Epidermal melanocyte (primary cell): ENCODE data around the gene CAP2.
"Not testable (repeated sequence)": the region's sequence is repeated elsewhere in the genome, so short reads cannot be mapped to it uniquely, and the experiment has no call there.

Experiments
- DNase-seq: peaks from one replicate; pipeline ENCODE4 v3.0.0; 2011; ENCODE audit warnings: low spot score; ENCODE audit not compliant: insufficient read length

The CAP2 gene

DNA sequence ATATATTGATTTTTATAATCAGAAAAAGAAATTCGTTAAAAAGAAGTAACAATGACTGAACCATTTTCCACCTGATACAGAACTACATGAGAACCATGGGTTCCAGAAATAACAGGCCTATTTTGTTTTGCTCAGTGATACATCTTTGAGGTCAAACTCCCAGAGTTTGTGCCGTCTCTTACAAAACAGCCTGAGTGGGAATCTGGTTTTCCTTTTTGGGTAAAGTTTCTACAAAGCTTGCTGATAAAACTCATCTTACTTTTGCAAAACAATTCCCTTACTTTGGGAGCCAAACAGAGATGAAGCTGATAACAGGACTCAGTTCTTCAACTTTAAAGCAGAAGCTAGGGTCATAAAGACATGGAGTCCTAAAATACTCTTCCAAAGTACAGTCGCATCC is 108.0 kb downstream of the CAP2 start:
- DNase-seq, result no peak

DNA sequence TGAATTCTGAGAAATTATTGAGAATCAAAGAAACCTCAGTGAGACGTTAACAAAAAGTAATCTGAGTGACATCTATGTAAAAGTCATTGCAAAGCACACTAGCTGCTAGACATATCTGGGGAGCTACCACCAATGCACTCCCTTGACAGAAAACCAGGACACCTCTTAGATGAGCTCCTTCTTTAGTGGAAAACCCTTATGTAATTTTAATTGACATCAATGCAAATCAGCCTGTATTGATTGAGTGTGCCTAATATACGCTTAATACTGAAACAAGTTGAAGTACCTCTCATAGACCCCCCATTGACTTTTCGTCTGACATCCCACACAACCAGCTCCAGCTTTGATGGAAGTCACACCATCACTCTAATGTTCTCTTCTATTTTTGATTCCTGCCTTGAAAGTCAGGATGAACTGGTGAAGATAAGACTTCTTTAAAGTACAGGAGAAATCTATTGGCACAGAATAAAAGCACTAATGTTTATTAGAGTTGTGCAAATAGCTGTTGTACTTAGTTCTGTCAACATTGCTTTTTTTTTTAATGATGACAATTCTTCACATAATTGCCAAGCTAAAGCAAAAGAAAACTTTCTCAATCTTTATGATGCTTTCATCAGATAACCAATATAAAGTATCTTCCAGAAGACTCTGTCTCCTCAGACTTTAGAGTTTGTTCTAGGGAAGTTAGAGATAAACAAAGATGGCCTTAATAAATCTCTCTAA is 108.7 kb downstream of the CAP2 start:
- no peak for DNase-seq

DNA sequence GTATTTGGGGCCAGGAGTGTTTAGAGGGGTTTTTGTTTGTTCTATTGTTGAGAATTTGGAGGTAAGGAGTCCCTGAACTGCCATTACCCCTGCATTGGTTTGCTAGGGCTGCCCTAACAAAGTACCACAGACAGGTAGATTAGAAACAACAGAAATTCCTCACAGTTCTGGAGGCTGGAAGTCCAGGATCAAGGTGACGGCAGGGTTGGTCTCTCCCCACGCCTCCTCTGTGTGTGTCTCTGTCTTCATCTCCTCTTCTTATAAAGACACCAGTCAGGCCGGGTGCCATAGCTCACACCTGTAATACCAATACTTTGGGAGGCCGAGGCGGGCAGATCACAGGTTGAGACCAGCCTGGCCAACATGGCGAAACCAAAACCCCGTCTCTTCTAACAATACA is 109.7 kb downstream of the CAP2 start:
- no peak for DNase-seq

DNA sequence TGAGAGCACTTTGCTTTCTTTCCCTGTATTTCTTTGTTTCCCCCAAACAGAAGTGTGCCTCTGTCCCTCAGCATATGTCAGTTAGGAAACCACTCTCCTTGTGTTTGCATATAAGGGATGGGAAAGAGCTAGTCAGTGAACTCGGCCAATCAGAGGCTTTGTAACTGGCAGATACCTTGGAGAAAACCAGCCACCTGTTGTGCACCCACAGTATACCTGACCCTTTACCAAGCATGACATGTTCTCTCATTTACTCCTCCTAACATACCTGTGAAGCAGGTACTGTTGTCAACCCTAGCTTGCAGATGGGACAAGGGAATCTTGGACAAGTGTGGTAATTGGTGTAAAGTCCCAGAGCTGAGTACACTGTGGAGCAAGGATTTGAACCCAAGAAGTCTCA is 110.6 kb downstream of the CAP2 start:
- no peak for DNase-seq

DNA sequence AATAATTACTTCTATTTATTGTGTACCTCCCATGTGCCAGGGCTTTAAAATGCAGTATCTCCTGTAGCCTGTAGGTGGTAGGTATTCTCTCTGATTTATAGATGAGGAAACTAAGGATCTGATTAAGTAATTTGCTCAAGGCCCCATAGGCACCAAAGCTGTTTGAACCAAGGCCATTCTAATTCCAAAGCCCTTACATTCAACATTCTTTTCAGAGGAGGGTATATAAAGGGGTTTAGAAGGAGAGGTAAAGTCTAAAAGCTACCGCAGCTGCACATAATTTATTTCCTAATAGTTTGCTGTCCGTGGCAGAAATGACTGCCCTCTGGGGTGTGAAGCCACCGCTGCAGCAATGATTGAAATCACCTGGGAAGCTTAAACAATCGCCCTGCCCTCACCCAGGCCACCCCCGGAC is 111.7 kb downstream of the CAP2 start:
- DNase-seq, result no peak

DNA sequence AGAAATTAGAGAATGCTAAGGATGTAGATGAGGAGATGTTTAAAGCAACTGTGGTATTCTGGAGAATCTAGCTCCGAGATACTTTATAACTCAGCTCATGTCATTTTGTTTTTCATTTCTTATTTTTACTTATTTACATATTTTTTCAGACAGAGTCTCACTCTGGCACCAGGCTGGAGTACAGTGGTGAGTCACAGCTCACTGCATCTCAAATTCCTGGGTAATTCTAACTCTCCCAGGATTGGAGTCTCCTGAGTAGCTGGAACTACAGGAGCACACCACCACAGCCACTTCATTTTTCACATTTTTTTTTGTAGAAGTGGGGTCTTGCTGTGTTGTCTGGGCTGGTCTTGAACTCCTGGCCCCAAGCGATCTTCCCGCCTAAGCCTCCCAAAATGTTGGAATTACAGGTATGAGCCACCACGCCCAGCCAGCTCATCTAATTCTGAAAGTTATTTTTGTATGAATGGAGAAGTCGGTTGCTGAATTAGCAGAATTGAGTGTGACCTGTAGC is 112.4 kb downstream of the CAP2 start:
- DNase-seq, result no peak

DNA sequence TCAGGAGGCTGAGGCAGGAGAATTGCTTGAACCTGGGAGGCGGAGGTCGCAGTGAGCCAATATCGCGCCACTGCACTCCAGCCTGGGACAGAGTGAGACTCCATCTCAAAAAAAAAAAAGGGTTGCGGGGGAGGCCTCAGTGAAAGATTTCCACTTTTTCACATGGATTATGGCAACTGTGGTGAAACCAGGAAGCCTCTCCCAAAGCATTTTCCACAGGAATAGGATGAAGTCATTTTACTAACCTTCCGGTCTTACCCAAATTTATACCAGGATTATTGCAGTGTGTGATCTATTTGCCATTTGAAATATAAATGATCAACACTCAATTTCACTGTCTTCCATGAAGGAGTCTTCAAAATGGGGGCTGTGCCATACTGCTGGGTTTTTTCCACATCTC is 113.1 kb downstream of the CAP2 start:
- no peak for DNase-seq

DNA sequence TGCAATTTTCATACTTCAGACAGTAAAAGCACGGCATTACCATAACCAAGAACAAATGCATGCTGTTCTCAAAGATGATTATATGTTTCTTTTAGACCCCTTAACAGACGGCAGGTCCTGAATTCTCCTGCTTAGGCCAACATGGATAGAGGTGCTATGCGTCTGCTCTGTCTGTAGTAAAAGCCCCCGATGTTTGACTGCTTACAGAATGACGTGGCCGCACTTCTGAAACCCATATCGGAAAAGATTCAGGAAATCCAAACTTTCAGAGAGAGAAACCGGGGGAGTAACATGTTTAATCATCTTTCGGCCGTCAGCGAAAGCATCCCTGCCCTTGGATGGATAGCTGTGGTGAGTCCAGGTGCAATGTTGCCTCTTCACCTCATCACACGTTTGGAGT is 113.6 kb downstream of the CAP2 start:
- no peak for DNase-seq

DNA sequence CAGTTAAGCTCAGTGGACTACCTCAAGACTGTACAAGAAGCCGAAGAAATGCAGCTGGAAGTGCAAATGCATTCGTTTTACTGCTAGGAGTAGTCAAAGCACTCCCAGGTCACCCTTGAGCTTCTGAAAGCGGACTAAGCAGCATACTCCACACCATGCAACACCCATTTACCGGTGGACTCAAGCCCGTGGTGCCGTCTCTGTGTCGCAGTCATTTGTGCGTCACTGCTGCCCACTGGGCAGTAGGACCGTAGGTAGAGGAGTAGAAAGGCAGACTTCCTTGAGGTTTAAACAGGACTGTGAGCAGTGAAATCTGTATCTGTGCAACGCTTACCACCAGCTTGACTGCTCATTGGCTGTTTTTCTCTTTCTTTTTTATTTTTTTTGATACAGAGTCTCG is 117.7 kb downstream of the CAP2 start:
- no peak for DNase-seq

DNA sequence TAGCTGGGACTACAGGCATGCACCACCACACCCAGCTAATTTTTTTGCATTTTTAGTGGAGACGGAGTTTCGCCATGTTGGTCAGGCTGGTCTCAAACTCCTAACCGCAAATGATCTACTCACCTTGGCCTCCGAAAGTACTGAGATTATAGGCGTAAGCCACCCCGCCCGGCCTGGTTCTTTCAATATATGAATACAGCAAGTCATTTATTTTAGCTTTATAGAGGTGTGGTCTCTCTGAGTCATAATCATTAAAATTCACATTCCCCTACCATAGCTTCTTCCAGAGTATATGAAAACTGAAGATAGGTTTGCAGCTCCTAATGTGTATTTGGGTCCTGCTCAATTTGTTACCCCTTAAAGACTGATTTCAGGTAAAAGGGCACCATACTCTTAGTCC is 118.2 kb downstream of the CAP2 start:
- no peak for DNase-seq

DNA sequence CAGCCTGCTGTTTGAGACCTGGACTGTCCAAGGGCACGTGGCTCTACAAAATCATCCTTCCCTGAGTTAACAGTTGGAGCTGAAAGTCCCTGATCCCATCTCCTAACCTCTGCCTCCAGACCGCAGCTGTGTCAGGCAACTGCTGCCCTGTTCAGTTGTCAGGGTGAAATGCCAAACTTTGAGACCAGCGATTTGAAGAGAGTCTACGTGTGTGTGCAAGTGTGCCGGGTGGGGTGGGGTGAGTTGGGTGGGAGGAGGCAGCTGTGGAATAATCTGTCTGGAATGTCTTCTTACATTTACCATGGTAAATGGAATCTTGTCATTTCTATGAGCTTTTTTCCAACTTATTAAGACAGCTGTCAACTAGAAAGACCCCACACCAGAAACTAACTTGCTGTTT is 125.7 kb downstream of the CAP2 start:
- DNase-seq, result no peak

DNA sequence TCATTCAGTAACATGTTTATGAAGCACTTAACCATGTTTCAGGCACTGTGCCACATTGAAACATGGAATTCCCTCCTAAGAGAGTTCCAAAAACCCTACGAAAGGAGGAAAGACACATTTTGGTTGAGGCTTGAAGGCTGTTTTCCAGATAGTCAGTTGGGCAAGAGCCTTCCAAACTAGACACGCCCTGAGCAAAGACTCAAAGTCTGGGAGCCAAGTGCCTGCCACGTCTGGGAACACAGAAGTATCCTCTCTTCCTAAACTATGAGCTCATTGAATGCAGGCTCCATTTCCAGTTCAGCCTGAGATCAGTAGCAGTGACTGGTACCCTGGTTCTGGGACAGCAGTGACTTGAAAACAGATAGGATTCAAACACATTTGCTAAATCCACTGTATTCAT is 132.2 kb downstream of the CAP2 start:
- no peak for DNase-seq

DNA sequence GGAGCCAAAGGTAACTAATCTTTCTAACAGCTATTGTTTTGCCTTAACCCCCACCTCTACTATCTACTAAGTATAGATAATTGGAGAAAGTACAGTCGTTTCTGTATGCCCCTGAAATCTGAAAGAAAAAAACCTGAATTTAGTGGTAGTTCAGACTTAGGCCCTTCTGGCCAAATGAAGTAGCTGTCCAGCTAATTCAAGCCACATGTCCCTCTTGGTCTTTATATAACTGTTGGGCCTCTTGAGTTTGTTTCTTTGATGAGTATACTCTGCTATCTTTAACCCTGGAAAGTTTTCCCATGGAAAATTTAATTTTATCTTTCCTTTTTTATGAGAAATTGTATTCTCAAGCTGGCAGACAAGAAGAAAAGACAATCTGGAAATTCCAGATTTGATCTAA is 133.7 kb downstream of the CAP2 start:
- DNase-seq, result no peak

DNA sequence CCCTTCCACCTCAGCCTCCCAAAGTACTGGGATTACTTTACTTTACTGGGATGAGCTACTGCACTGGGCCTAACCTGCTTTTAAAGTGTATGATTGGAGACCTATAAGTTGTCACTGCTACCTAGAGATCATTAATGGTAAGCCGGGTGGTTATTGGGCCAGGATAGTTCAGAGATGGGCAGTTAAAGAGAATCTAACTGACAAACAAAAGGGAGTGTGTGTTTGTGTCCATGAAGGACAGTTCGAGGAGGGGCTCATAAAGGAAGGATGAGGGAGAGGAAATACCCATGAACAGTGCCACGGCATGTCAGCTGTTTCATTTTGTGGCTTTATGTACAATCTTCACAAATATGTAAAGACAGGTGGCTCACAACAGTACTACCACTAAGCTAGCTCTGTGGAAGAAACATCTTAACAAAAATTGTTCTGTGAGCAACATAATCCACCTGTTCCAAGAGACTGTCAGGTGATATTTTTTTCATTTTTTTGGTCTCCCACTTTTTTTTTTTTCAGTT is 137.0 kb downstream of the CAP2 start:
- DNase-seq, result no peak

DNA sequence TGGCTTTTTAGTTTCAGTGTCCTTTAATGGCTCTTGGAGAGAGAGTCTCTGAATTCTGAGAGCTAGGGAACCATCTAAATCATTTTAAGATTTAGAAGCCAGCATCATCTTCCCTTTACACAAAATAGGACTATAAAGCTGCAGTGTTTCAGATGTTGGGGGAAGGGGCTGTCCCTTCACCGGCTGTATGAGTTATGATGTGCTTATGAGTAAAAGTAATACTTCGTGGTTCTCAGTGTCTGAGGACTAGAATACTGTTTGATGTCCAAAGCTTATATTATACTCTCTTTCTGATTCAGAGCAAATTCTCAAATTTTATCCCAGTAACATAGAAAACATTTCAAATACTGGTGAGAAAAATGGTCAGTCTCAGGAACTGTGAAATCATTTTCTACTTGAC is 143.2 kb downstream of the CAP2 start:
- DNase-seq, result no peak

DNA sequence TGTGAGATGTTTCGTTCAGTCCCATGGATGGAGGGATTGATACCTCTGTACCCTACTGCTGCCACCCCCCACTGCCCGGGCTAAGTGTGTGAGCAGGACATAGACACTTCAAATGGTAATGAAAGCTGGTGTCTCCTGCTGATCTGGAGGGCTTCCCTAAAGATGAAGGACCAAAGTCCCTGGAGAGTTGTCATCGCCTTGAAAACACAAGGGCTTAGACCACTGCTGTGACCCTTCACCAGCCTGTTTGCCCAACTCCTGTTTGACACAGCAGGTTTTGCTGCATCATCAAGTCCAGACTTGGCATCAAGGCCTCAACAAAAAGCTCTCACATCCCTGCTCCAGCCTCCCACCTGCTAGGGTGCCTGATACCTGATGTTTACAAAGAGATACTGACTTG is 148.8 kb downstream of the CAP2 start:
- no peak for DNase-seq

DNA sequence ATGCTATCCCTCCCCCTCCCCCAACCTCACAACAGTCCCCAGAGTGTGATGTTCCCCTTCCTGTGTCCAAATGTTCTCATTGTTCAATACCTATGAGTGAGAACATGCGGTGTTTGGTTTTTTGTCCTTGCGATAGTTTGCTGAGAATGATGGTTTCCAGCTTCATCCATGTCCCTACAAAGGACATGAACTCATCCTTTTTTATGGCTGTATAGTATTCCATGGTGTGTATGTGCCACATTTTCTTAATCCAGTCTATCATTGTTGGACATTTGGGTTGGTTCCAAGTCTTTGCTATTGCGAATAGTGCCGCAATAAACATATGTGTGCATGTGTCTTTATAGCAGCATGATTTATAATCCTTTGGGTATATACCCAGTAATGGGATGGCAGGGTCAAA is 152.3 kb downstream of the CAP2 start:
- not testable (repeated sequence) for DNase-seq

DNA sequence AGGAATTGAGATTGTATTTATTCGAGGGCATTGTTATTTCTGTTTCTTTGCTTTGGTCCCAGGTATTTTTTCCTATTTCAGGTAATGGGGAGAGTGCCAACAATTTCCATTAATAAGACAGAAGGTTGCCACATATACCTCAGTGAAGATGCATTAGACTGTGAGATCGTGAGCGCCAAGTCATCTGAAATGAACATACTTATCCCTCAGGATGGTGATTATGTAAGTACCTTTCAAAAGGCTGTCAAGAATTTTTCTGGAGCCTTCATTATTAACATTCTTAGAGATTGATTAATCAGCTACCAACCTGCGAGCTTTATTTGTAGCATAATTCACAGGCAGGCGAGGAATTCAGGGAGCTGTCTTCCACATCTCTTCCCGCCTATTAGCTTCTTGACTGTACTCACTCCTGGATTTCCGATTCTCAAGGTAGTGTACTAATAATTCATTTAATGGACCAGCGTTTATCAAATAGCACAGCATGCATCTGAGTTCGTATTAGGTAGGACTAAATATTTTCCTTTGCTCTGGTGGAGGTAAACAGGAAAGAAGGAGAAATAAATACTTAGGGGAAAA is 158.1 kb downstream of the CAP2 start:
- no peak for DNase-seq

DNA sequence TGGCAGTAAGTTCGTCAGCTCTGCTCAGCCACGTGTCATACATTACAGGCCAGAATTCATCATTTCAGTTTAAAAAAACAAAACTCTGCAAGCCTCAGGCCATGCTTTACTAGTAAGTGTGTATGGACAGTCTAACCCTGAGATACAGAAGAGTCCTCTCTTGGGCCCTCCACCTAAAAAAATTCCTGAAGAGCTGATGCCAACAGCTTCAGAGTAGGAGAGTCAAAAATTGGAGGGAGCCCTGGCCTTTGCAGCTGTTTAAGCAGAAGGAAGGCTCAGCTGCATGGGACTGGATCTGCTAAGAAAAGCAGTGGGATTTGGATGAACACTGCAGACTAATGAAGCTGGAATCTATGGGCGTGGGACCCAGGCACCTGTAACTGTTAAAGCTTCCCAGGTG is 159.5 kb downstream of the CAP2 start:
- DNase-seq, result no peak

DNA sequence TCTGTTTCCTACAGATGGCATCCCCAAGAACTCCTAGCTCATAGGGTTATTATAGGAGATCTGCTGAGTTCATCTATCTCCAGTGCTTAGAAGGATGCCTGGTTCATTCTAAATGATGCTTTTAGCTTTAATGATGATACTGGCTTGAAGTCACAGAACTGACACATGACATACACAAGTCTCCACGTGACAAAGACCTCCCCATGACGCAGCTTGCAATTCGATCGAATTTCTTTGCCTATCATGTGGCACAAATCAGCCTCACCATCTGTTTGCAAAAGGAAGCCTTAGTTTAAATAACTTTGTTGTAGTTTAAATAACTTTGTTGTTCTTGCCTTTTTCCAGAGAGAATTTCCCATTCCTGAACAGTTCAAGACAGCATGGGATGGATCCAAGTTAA is 162.6 kb downstream of the CAP2 start:
- peak; percentile 33 for DNase-seq

DNA sequence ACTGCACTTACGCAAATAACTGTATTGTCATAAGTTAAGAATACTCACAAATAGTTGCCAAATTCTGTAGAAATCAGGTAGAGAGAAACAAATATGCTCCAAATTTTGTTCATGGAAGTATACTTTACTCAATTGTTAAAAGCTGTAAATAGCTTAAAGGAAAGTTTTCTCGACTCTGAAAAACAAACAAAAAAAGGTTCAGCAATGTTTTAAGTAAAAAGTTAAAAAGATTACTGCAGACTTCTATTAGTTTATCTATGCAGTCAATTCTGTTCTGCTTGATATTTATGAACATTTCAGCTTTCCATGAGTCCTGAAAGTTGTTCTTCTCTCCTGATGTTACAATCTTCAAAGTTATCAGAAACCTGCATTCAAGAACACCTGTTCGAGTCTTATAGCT is 169.2 kb downstream of the CAP2 start:
- no peak for DNase-seq

DNA sequence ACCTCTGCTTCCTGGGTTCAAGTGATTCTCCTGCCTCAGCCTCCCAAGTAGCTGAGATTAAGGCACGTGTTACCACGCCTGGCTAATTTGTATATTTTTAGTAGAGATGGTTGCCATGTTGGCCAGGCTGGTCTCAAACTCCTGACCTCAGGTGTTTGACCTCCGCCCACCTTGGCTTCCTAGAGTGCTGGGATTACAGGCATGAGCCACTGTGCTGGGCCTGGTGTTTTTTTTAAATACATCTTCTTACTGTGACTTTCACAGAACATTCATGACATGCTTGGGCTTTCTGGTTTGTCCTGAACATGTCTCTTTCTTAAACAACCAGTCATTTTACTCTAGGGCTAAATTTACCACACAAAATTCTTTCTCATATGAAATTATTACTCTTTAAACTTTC is 172.0 kb downstream of the CAP2 start:
- no peak for DNase-seq

DNA sequence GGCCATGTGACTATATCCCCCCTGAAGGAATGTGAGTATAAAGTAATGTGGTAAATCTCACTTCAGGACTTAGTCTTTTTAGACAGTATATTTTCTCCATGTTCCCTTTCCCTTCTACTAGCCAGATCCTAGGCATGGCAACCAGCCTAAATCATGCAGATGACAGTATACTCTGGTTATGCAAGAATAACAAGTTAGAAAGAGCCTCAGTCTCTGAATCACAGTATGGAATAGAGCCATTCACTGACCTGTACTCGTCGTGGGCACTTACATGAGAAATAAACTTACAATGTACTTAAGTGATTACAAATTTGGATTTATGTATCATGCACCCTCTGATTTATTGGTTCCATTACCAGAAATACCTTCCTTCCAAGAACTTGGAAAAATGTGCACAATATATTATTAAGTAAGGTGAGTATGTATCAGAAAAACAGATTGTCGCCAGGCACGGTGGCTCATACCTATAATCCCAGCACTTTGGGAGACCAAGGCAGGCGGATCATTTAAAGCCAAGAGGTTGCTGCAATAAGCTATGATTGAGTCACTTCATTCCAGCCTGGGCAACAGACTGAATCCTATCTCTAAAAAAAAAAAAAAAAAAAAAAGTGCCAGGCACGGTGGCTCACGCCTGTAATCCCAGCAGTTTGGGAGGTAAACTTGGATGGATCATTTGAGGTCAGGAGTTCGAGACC is 181.6 kb downstream of the CAP2 start:
- DNase-seq, result no peak
